DMS79 treated with DMSO at 0.1 percent for 48 hours (cell line): ENCODE measurements around the gene VCY.
"Not testable (repeated sequence)": the region's sequence is repeated elsewhere in the genome, so short reads cannot be mapped to it uniquely, and the experiment has no call there.

Experiments used
- DNase-seq: peaks from one replicate; lab custom pipeline; 2025; lab: John Stamatoyannopoulos, UW

Gene VCY

DNA sequence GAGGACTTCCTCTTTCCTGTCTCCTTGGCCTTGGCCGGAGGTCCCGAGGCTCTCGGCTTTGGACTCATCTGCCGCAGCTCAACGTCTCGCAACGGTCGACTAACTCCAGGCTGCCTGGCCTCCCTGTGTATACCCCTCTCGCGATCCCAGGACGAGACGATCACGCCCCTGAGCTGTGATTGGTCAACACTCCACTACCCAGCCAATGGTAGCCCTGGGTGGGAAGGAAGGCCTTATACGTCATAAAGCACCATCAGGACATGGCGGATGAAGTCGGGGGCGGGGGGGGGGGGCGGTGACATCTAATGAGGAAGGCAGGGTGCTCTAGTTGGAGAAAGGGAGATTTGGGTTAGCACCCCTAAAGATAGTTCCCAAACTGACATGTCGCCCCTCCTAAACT is at the start of gene VCY:
Gene VCY (minus strand): TSS at position 101 of the 400 bp plus-strand sequence. CDS start 33 bp downstream, at position 68.
- not testable (repeated sequence) for DNase-seq

DNA sequence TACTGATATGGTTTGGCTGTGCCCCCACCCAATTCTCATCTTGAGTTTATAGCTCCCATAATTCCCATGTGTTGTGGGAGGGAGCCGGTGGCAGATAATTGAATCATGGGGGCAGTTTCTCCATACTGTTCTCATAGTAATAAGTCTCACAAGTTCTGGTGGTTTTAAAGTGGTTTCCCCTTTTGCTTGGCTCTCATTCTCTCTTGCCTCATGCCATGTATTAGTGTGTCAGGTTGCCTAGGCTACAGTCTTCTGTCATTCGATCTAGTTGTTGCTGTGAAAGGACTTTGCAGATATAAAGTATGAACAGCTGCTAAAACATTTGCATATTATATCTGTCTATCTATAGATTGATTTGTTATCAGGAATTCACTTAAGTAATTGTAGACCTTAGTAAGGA is 44.1 kb upstream of the VCY start:
- not testable (repeated sequence) for DNase-seq

- not testable (repeated sequence) for DNase-seq
Observed at GRCh38 chrY:14011916-14012315, 25.6 kb upstream of the VCY start.

GRCh38 chrY:13942406-13942805 is 43.9 kb downstream of the VCY start:
- not testable (repeated sequence) for DNase-seq
